Smooth muscle cell (in vitro differentiated cells): ENCODE data around the gene AQP3. TPM values are rescaled to one million over a fixed set of nuclear protein-coding genes. Genes with fewer than 3 reads are reported as not detected.
A peak's percentile ranks its signal among the peaks of the same experiment; 100 is the strongest.

Source experiments
- DNase-seq: peaks from one replicate; lab custom pipeline; 2025; ENCODE audit not compliant: unreplicated experiment; lab: John Stamatoyannopoulos, UW
- H2AFZ ChIP-seq: fragments of 200-600 bp; sonication (generic); 2 replicates; pipeline ENCODE4 v1.6.0; 2016; ENCODE audit warnings: antibody characterized with exemption, low read depth, mild to moderate bottlenecking
- H3F3A ChIP-seq: fragments of 200-600 bp; sonication (generic); 2 replicates; pipeline ENCODE4 v1.6.0; 2017; ENCODE audit warnings: antibody characterized with exemption, low read depth
- H3K27ac ChIP-seq: fragments of 200-600 bp; sonication (generic); 2 replicates; pipeline ENCODE4 v1.5.1; 2016; ENCODE audit warnings: low read depth, mild to moderate bottlenecking
- H3K27me3 ChIP-seq: fragments of 200-600 bp; sonication (generic); 2 replicates; pipeline ENCODE4 v1.6.1; 2016; ENCODE audit warnings: low read depth, mild to moderate bottlenecking
- H3K36me3 ChIP-seq: fragments of 200-600 bp; sonication (generic); 2 replicates; pipeline ENCODE4 v1.5.1; 2016; ENCODE audit warnings: low read depth
- H3K4me1 ChIP-seq: fragments of 200-600 bp; sonication (generic); 2 replicates; pipeline ENCODE4 v1.5.1; 2016; ENCODE audit warnings: low read depth
- H3K4me2 ChIP-seq: fragments of 200-600 bp; sonication (generic); 2 replicates; pipeline ENCODE4 v1.6.0; 2016; ENCODE audit warnings: mild to moderate bottlenecking
- H3K4me3 ChIP-seq: fragments of 200-600 bp; sonication (generic); 2 replicates; pipeline ENCODE4 v1.5.1; 2016; ENCODE audit warnings: mild to moderate bottlenecking
- H3K79me2 ChIP-seq: fragments of 200-600 bp; sonication (generic); 2 replicates; pipeline ENCODE4 v1.6.0; 2016; ENCODE audit warnings: low read depth, mild to moderate bottlenecking
- H3K9ac ChIP-seq: fragments of 200-600 bp; sonication (generic); 2 replicates; pipeline ENCODE4 v1.6.0; 2016; ENCODE audit warnings: low read depth
- H3K9me3 ChIP-seq: fragments of 200-600 bp; sonication (generic); replicated peaks from 2 replicates; pipeline ENCODE4 v1.5.1; 2016; ENCODE audit warnings: low read depth
- H4K20me1 ChIP-seq: fragments of 200-600 bp; sonication (generic); 2 replicates; pipeline ENCODE4 v1.6.0; 2016; ENCODE audit warnings: low read depth
- WGBS: methylation state at CpG from one replicate; pipeline ENCODE4 v1.1.7; 2016; ENCODE audit warnings: low lambda C conversion rate; 5-methylcytosine and 5-hydroxymethylcytosine counted together
- polyA plus RNA-seq: library from polyadenylated mRNA; unstranded; fragments of >200 nt; fragmentation: Nextera tagmentation; extraction: Ambion mirVana; gene quantifications from 2 replicates; pipeline ENCODE4 v1.2.1, GENCODE V29; 2016
- total RNA-seq: library from RNA; depleted of rRNA; stranded (reverse); fragments of >200 nt; gene quantifications from 2 replicates; pipeline ENCODE4 v1.2.3, GENCODE V29; 2014
- TF ChIP-seq, protein P1 (sequence below): fragments of 200-600 bp; sonication (generic); IDR thresholded peaks from 2 replicates; pipeline ENCODE4 v1.5.1; 2017; ENCODE audit warnings: borderline replicate concordance, mild to moderate bottlenecking, antibody characterized with exemption; ENCODE audit not compliant: insufficient read depth, poor library complexity, severe bottlenecking

Gene AQP3
- total and polyA plus RNA-seq, 2 experiments from 2014 or later, result 20.9 to 30.8 TPM

DNA sequence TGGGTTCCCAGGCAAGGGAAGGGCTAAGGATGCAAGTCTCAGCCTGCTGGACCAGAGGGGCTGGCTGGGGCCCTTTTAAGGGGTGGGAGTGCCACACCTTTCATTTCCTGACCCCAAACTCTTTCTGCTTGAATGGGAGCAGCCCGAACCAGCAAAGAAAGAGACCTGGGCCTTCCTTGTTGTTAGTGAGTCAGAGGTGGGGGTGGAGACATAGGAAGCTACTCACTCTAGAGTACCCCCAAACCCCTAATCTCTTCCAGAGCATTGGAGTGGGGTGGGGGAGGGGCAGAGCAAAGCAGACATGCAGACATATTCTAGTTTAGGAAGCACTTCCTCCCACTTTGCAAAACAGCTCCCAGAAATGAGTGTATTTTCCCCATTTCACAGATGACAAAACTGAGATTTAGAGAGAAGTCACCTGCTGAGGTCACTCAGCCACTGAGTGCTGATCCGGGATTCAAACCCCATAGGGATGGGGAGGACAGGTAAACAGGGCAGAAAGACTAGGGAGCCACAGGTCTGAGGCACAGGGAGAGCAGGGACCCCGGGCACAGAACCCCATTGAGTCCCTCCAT lies 6.0 kb upstream of the AQP3 start:
- Histone ChIP-seq H3K4me3 (no peak overlapping the region), H3K27ac (no peak overlapping the region), H3K4me1 (peaks cover 5% of the 10 kb centered on the region), H3K79me2 (no peaks in the 10 kb centered on the region), H4K20me1 (no peaks in the 10 kb centered on the region), H3K36me3 (no peaks in the 10 kb centered on the region), H3K27me3 (no peaks in the 10 kb centered on the region), H2AFZ (no peak overlapping the region), H3K9me3 (no peaks in the 10 kb centered on the region), H3F3A (no peaks in the 10 kb centered on the region), H3K9ac (no peak overlapping the region), H3K4me2 (peak overlapping the region; percentile 7)
- DNase-seq, result no peak
- 84% methylated on average over 3 of the region's 3 CpGs for WGBS
- TF ChIP-seq, protein P1, sequence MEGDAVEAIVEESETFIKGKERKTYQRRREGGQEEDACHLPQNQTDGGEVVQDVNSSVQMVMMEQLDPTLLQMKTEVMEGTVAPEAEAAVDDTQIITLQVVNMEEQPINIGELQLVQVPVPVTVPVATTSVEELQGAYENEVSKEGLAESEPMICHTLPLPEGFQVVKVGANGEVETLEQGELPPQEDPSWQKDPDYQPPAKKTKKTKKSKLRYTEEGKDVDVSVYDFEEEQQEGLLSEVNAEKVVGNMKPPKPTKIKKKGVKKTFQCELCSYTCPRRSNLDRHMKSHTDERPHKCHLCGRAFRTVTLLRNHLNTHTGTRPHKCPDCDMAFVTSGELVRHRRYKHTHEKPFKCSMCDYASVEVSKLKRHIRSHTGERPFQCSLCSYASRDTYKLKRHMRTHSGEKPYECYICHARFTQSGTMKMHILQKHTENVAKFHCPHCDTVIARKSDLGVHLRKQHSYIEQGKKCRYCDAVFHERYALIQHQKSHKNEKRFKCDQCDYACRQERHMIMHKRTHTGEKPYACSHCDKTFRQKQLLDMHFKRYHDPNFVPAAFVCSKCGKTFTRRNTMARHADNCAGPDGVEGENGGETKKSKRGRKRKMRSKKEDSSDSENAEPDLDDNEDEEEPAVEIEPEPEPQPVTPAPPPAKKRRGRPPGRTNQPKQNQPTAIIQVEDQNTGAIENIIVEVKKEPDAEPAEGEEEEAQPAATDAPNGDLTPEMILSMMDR, result no peak

DNA sequence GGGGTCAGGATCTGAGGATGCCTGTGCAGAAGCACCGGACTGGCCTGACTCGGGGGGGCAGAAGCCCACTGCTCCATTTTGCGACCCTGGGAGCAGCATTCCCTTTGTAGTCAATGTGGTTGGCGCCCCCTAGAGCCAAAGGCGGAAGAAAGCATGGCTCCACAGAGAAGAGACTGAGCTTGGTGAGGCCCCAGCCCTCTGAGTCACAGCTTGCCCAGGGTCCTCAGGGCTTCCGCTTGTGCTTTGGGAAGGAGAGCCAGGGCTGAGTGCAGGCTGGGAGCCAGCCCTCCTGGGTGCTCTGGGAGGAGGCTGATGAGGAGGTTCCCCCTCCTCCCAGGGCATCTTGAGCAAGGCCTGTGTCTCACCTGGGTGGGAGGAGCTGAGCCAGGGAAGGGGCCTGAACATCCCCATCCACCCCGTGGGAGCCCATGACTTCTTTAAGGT lies 5.5 kb upstream of the AQP3 start:
- H2AFZ ChIP-seq, result no peak overlapping the region
- H3K4me3 ChIP-seq, result no peak overlapping the region
- 17% methylated on average over 7 of the region's 7 CpGs for WGBS
- peak; percentile 29 for DNase-seq
- H3F3A ChIP-seq, result no peaks in the 10 kb centered on the region
- no peaks in the 10 kb centered on the region for H3K27me3 ChIP-seq
- no peaks in the 10 kb centered on the region for H3K9me3 ChIP-seq
- H3K27ac ChIP-seq, result no peak overlapping the region
- peak overlapping the region; percentile 24 for H3K4me2 ChIP-seq
- no peaks in the 10 kb centered on the region for H3K36me3 ChIP-seq
- no peak overlapping the region for H3K9ac ChIP-seq
- H4K20me1 ChIP-seq, result no peaks in the 10 kb centered on the region
- TF ChIP-seq, protein P1, result peak; percentile 77
- H3K79me2 ChIP-seq, result no peaks in the 10 kb centered on the region
- H3K4me1 ChIP-seq, result peaks cover 5% of the 10 kb centered on the region

DNA sequence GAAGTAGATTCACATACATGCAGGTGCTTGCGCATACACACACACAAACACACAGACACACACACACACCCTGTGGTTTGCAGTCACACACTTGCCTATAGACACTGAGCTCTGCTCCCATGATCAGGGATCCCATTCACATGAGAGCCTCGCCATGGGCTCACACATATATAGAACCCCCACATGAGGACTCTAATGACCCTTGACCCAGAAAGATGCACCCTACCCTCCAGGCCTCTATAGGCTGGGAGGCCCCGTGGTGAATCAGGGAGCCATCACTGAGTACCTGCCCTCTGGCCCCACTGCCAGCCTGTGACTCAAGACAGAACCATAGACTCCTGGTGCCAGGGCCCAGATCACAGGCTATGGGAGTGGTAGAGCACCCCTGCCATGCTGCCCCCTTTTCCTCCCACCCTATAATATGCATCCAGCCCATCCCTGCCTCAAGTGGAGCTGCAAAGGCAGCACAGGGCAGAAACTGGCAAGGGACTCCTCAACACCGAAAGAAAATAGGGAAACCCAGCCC lies 3.3 kb upstream of the AQP3 start:
- H3K27me3 ChIP-seq, result no peaks in the 10 kb centered on the region
- no peaks in the 10 kb centered on the region for H3F3A ChIP-seq
- no peak overlapping the region for H3K4me2 ChIP-seq
- no peaks in the 10 kb centered on the region for H3K9me3 ChIP-seq
- no peaks in the 10 kb centered on the region for H4K20me1 ChIP-seq
- H3K4me3 ChIP-seq, result no peak overlapping the region
- H2AFZ ChIP-seq, result no peak overlapping the region
- DNase-seq, result no peak
- WGBS, result 93% methylated on average over 4 of the region's 4 CpGs
- H3K79me2 ChIP-seq, result no peaks in the 10 kb centered on the region
- no peak overlapping the region for H3K27ac ChIP-seq
- H3K36me3 ChIP-seq, result no peaks in the 10 kb centered on the region
- TF ChIP-seq, protein P1, result no peak
- H3K4me1 ChIP-seq, result peaks cover 14% of the 10 kb centered on the region
- no peak overlapping the region for H3K9ac ChIP-seq

DNA sequence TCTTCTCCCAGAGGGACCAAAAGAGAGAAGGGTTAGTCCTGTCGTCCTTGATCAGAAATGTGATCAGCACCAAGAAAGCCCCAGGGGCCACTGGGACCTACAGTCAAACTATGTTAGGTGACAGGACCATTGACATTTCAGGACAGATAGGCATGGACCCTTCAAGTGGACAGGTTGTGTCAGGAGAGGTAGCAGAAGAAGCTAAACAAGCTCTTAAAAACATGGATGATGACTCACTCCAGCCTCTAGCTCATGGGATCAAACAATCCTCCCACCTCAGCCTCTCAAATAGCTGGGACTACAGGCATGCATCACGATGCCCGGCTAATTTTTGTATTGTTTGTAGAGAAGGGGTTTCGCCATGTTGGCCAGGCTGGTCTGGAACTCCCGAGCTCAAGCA lies 2.3 kb upstream of the AQP3 start:
- Histone ChIP-seq H3K79me2 (no peaks in the 10 kb centered on the region), H3F3A (no peaks in the 10 kb centered on the region), H3K27me3 (no peaks in the 10 kb centered on the region), H3K4me3 (no peak overlapping the region), H3K4me1 (peaks cover 20% of the 10 kb centered on the region), H3K4me2 (no peak overlapping the region), H2AFZ (no peak overlapping the region), H3K9ac (no peak overlapping the region), H3K27ac (no peak overlapping the region), H3K36me3 (no peaks in the 10 kb centered on the region), H3K9me3 (no peaks in the 10 kb centered on the region), H4K20me1 (no peaks in the 10 kb centered on the region)
- TF ChIP-seq, protein P1, result no peak
- WGBS, result 91% methylated on average over 5 of the region's 5 CpGs
- DNase-seq, result no peak
